Vagina (tissue), 2 donors: Measurements from ENCODE around the gene SLC29A3.

Experiments used
- CTCF ChIP-seq, 3 experiments: fragments of 450-650 bp in 2 of 3; fragments of 200-600 bp in 1 of 3; sonication (generic) in 1 of 3; IDR thresholded peaks; one replicate each; pipeline ENCODE4 v1.5.1; 2017 to 2019; ENCODE audit warnings: antibody characterized with exemption in 3 of 3, mild to moderate bottlenecking in 2 of 3, moderate library complexity in 2 of 3
- POLR2A ChIP-seq, 2 donors: fragments of 450-650 bp; IDR thresholded peaks; one replicate each; pipeline ENCODE4 v1.6.1; 2017; ENCODE audit warnings: antibody characterized with exemption in 2 of 2, mild to moderate bottlenecking in 2 of 2, moderate library complexity in 2 of 2

GRCh38 chr10:71368643-71369042 lies 49.6 kb downstream of the SLC29A3 start:
- TF ChIP-seq CTCF (IDR thresholded peaks at IDR 0.05) (no peak), POLR2A (IDR thresholded peaks at IDR 0.05) (no peak)
